ENCODE results near the gene PRKCE.

DNA sequence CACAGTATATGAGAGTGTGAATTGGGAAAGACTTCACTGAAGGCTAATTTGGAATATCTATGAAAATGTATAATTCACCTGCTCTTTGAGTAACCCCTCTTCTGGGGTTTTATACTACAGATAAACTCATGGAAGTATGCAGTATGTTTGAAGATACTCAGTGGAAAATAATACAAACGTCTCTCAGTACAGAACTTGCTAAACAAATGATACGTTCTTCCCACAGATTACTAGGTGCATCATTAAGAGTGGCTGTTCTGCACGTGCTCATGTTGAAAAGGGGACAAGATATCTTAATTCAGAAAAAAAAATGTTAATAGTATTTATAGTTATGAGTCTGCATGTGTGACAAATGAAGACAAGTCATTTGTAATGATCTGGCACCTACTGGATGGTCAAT, 575.5 kb downstream of the PRKCE start:
- TF ChIP-seq CTCF (IDR thresholded peaks at IDR 0.05; ENCODE audit: poor library complexity) (no peak), EZH2phosphoT487 (IDR thresholded peaks at IDR 0.05; ENCODE audit: low read depth, severe bottlenecking, unreplicated experiment) (no peak)
